Measurements from ENCODE around the gene ZNF101. TPM values are rescaled to one million over a fixed set of nuclear protein-coding genes. Genes with fewer than 3 reads are reported as not detected.

The ZNF101 gene
- total RNA-seq, 3 donors from 2014 or later = 11.4 to 15.6 (median 14.6) TPM

- ATAC-seq = no peak
- Histone ChIP-seq H3K9me3 (peaks cover 93% of the 10 kb centered on the region), H3K4me3 (no peak overlapping the region), H3K36me3 (ENCODE audit: low read depth) (no peaks in the 10 kb centered on the region), H3K4me1 (ENCODE audit: low read depth) (no peaks in the 10 kb centered on the region)
- intact Hi-C loops (cut with DNase I, micrococcal nuclease) = no loop called here
- no peak for TF ChIP-seq CTCF (IDR thresholded peaks at IDR 0.05)
- no peak for DNase-seq
These were observed 36.2 kb downstream of the ZNF101 start for GRCh38 chr19:19704836-19705235.

GRCh38 chr19:19710506-19710905 is 41.9 kb downstream of the ZNF101 start:
- intact Hi-C loops (cut with DNase I, micrococcal nuclease) = no loop called here
- H3K4me3 ChIP-seq = no peak overlapping the region
- H3K4me1 ChIP-seq (ENCODE audit: low read depth) = no peaks in the 10 kb centered on the region
- ATAC-seq (no peak), DNase-seq (no peak)
- peaks cover 16% of the 10 kb centered on the region for H3K36me3 ChIP-seq (ENCODE audit: low read depth)
- TF ChIP-seq CTCF (IDR thresholded peaks at IDR 0.05) = no peak
- H3K9me3 ChIP-seq = peaks cover 99% of the 10 kb centered on the region

- no peak for DNase-seq
- Histone ChIP-seq H3K36me3 (ENCODE audit: low read depth) (peaks cover 16% of the 10 kb centered on the region), H3K4me3 (no peak overlapping the region), H3K9me3 (peaks cover 99% of the 10 kb centered on the region), H3K4me1 (ENCODE audit: low read depth) (no peaks in the 10 kb centered on the region)
- no peak for ATAC-seq
- no peak for TF ChIP-seq CTCF (IDR thresholded peaks at IDR 0.05)
- intact Hi-C loops (cut with DNase I, micrococcal nuclease) = no loop called here
These were observed 42.8 kb downstream of the ZNF101 start for GRCh38 chr19:19711306-19711933.

- H3K9me3 ChIP-seq = peaks cover 100% of the 10 kb centered on the region
- DNase-seq = no peak
- H3K36me3 ChIP-seq (ENCODE audit: low read depth) = peaks cover 16% of the 10 kb centered on the region
- no peak for TF ChIP-seq CTCF (IDR thresholded peaks at IDR 0.05)
- no peak for ATAC-seq
- intact Hi-C loops (cut with DNase I, micrococcal nuclease) = no loop called here
- H3K4me3 ChIP-seq = no peak overlapping the region
- H3K4me1 ChIP-seq (ENCODE audit: low read depth) = no peaks in the 10 kb centered on the region
These were observed 43.5 kb downstream of the ZNF101 start for GRCh38 chr19:19711934-19712828.

GRCh38 chr19:19719798-19720197 is 51.2 kb downstream of the ZNF101 start:
- DNase-seq (no peak), ATAC-seq (no peak)
- H3K4me1 ChIP-seq (ENCODE audit: low read depth) = no peaks in the 10 kb centered on the region
- TF ChIP-seq CTCF (IDR thresholded peaks at IDR 0.05) = no peak
- peaks cover 93% of the 10 kb centered on the region for H3K9me3 ChIP-seq
- H3K4me3 ChIP-seq = no peak overlapping the region
- H3K36me3 ChIP-seq (ENCODE audit: low read depth) = no peaks in the 10 kb centered on the region
- intact Hi-C loops (cut with DNase I, micrococcal nuclease) = no loop called here
